Lower leg skin (tissue), 3 donors: Measurements from ENCODE around the gene GTSF1L.

ENCODE experiments used
- CTCF ChIP-seq, 3 donors: fragments of 450-650 bp; IDR thresholded peaks; one replicate each; pipeline ENCODE4 v1.5.1; 2016; ENCODE audit warnings: antibody characterized with exemption in 3 of 3, mild to moderate bottlenecking in 3 of 3, moderate library complexity in 2 of 3
- POLR2A ChIP-seq, 2 donors: fragments of 450-650 bp; IDR thresholded peaks; one replicate each; pipeline ENCODE4 v1.6.1; 2016 to 2017; ENCODE audit warnings: antibody characterized with exemption in 2 of 2, mild to moderate bottlenecking in 1 of 2, moderate library complexity in 1 of 2

GRCh38 chr20:43766385-43766784 is 39.6 kb upstream of the GTSF1L start:
- TF ChIP-seq POLR2A (IDR thresholded peaks at IDR 0.05) (no peak), CTCF (IDR thresholded peaks at IDR 0.05) (no peak)
